ENCODE results near the gene TSPAN5. TPM values are rescaled to one million over a fixed set of nuclear protein-coding genes. Genes with fewer than 3 reads are reported as not detected.

The TSPAN5 gene
- total RNA-seq, 2 donors from 2014 or later: 1.8 to 2.0 TPM

DNA sequence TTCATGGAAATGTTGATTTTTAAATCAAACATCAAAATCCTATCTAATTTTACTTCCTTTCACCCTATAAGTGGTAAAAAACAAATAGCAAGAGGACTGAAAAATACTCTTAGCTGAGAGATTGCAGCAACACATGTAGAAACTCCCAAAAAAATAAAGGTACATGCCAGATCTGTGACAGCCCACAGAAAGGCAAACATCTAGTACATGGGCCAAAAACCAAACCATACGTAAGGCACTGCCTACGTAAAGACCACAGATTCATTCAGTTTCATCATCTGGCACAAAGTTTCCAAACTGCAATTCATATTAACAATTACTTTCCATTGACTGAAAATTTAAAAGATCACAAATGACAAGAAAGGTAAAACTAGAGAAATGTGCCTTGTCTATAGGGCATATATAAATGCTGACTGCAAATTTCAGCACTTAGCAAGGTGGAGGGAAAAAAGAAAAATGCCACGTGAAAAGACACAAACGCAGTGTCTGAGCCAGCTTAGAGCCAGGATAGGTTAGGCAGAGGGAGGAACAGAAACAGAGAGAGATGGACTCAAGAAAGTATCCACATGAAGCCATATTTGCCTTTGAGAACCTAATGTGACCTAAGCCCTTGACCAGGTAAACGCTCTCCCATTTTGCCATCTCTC is 88.1 kb downstream of the TSPAN5 start:
- no peaks in the 10 kb centered on the region for H3K27me3 ChIP-seq
- H3K36me3 ChIP-seq (replicated peaks in 1 of 2; ENCODE audit: insufficient read depth in 1 of 2, low read depth in 2 of 2): no peaks in the 10 kb centered on the region
- intact Hi-C loops (cut with DNase I): no loop called here
- H3K9me3 ChIP-seq: no peaks in the 10 kb centered on the region
- no peaks in the 10 kb centered on the region for H3K4me1 ChIP-seq
- 75 to 82% methylated on average over 5 of the region's 5 CpGs for WGBS, 2 donors
- H3K27ac ChIP-seq: no peak overlapping the region
- no peak for DNase-seq
- no peak for ATAC-seq
- H3K4me3 ChIP-seq: no peak overlapping the region
- TF ChIP-seq, protein P1, sequence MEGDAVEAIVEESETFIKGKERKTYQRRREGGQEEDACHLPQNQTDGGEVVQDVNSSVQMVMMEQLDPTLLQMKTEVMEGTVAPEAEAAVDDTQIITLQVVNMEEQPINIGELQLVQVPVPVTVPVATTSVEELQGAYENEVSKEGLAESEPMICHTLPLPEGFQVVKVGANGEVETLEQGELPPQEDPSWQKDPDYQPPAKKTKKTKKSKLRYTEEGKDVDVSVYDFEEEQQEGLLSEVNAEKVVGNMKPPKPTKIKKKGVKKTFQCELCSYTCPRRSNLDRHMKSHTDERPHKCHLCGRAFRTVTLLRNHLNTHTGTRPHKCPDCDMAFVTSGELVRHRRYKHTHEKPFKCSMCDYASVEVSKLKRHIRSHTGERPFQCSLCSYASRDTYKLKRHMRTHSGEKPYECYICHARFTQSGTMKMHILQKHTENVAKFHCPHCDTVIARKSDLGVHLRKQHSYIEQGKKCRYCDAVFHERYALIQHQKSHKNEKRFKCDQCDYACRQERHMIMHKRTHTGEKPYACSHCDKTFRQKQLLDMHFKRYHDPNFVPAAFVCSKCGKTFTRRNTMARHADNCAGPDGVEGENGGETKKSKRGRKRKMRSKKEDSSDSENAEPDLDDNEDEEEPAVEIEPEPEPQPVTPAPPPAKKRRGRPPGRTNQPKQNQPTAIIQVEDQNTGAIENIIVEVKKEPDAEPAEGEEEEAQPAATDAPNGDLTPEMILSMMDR (IDR thresholded peaks at IDR 0.05): no peak
- TF ChIP-seq POLR2A (IDR thresholded peaks at IDR 0.05): no peak

DNA sequence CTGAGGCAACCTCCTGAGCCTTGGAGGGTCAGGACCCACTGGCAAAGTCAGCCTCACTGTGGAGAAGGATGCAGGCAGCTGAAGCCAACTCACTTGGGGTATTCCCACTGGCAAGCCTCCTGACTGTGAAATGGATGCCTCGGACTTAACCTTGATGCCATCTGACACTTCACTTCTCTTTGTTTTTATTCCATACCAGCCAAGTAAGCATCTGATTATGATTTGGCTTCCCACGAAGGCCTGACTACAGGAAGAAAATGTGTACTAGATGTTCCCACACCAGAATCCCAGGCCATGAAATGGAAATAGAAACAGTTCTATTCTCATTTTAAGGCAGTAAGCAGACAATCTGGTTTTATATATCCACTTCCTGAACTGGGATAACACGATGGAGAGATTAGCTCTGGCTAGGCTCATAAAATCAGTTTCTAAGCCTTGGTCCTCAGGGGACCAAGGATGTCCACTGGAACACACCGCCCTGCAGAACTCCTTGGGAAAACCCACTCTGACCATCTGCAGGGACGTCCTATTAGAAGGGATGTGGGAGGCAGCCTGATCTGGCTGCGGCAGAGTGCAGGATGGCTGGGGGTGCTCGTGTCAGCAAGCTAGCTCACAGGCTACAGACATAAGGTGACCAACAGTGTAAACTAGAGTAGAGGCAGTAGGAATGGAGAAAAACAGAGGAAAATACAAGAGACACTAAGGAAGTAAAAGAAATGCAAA is 89.3 kb downstream of the TSPAN5 start:
- DNase-seq (no peak), ATAC-seq (no peak)
- intact Hi-C loops (cut with DNase I): no loop called here
- no peaks in the 10 kb centered on the region for H3K27me3 ChIP-seq
- H3K27ac ChIP-seq: no peak overlapping the region
- no peaks in the 10 kb centered on the region for H3K36me3 ChIP-seq (replicated peaks in 1 of 2; ENCODE audit: insufficient read depth in 1 of 2, low read depth in 2 of 2)
- 53 to 65% methylated on average over 7 of the region's 7 CpGs for WGBS, 2 donors
- TF ChIP-seq, protein P1 (IDR thresholded peaks at IDR 0.05): no peak
- no peak for TF ChIP-seq POLR2A (IDR thresholded peaks at IDR 0.05)
- H3K4me1 ChIP-seq: no peaks in the 10 kb centered on the region
- H3K9me3 ChIP-seq: no peaks in the 10 kb centered on the region
- H3K4me3 ChIP-seq: no peak overlapping the region

DNA sequence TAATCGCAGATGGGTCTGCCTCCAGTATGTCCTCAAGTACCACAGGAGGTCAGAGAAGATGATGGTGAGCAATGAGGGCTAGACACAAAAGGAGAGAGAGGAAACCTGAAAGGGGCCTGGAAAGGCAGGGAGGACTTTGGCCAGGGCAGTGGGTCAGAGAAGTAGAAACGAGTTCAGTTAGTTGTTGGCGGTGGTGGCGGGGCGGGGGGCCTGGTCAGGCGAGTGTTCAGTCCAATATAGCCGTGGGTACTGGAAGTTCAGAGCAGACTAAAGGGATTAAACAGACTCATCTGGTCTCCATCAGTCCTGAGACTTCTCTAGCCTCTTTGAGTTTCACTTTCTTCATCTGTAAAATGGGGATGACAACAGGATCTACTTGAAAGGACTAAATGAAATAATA is 90.8 kb downstream of the TSPAN5 start:
- H3K27ac ChIP-seq: no peak overlapping the region

DNA sequence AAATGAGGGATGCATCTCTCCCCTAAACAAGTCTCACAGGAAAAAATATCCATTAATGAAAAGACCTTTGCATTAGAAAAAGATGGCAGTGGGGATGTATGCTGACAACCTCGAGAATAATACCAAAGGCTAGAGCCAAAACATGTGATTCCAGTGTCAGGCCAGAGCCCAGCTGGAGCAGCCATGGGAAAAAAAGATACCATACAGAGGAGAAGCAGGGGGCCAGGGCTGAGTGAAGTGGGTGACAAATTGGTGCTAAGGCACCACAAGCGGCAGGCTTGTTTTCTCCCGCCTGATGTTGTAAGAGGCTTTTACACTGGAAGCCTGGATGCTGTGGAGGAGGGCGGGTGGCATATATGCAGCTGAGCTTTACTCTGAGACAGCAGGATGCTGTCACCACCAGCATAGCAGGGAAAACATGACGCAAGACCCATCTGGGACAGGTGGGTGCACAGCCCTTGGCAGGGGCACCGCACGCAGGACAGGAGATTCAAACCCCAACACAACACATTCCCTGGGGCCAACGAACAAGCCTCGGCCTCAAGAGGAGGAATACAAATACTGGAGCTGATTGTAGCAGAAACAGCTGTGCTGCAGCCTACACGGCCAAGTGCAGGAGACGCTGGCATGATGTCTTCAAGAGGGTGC is 91.9 kb downstream of the TSPAN5 start:
- Histone ChIP-seq H3K4me1 (no peaks in the 10 kb centered on the region), H3K4me3 (no peak overlapping the region), H3K27me3 (no peaks in the 10 kb centered on the region), H3K9me3 (no peaks in the 10 kb centered on the region), H3K27ac (no peak overlapping the region), H3K36me3 (replicated peaks in 1 of 2; ENCODE audit: insufficient read depth in 1 of 2, low read depth in 2 of 2) (no peaks in the 10 kb centered on the region)
- intact Hi-C loops (cut with DNase I): no loop called here
- ATAC-seq (no peak), DNase-seq (no peak)
- TF ChIP-seq POLR2A (IDR thresholded peaks at IDR 0.05): no peak
- TF ChIP-seq, protein P1 (IDR thresholded peaks at IDR 0.05): no peak
- WGBS, 2 donors: 76 to 85% methylated on average over 8 to 11 of the region's 11 CpGs

More for the DNA sequence above, 90.8 kb downstream of the TSPAN5 start:
- no peaks in the 10 kb centered on the region for H3K9me3 ChIP-seq
- DNase-seq (no peak), ATAC-seq (no peak)
- H3K36me3 ChIP-seq (replicated peaks in 1 of 2; ENCODE audit: insufficient read depth in 1 of 2, low read depth in 2 of 2): no peaks in the 10 kb centered on the region
- no peaks in the 10 kb centered on the region for H3K27me3 ChIP-seq
- H3K4me3 ChIP-seq: no peak overlapping the region
- TF ChIP-seq POLR2A (IDR thresholded peaks at IDR 0.05): no peak
- TF ChIP-seq, protein P1 (IDR thresholded peaks at IDR 0.05): no peak
- intact Hi-C loops (cut with DNase I): no loop called here
- 84 to 91% methylated on average over 6 to 7 of the region's 7 CpGs for WGBS, 2 donors
- H3K4me1 ChIP-seq: no peaks in the 10 kb centered on the region
